Astrocyte (in vitro differentiated cells and primary cell): ENCODE data around the gene SMIM36. TPM values are rescaled to one million over a fixed set of nuclear protein-coding genes. Genes with fewer than 3 reads are reported as not detected.
"Not testable (repeated sequence)": the region's sequence is repeated elsewhere in the genome, so short reads cannot be mapped to it uniquely, and the experiment has no call there.

Experiments
- DNase-seq: peaks from one replicate; pipeline ENCODE4 v3.0.0-alpha.2; 2010; ENCODE audit warnings: low read depth
- FAIRE-seq: peaks from 2 replicates; lab custom pipeline; 2011; peaks lifted over from hg19 to GRCh38; lab: Jason Lieb, UNC
- H2AFZ ChIP-seq: 2 replicates; pipeline ENCODE4 v1.6.0; 2012; ENCODE audit warnings: low read depth, low read length, inconsistent platforms
- H3K27ac ChIP-seq: 2 replicates; pipeline ENCODE4 v1.5.1; 2011; ENCODE audit warnings: low read depth, low read length, inconsistent platforms
- H3K27me3 ChIP-seq: 2 replicates; pipeline ENCODE4 v1.6.0; 2011; ENCODE audit warnings: low read length, inconsistent platforms; ENCODE audit not compliant: insufficient read depth
- H3K36me3 ChIP-seq: 2 replicates; pipeline ENCODE4 v1.5.1; 2011; ENCODE audit warnings: low read length, inconsistent platforms; ENCODE audit not compliant: insufficient read depth
- H3K4me1 ChIP-seq: 2 replicates; pipeline ENCODE4 v1.5.1; 2011; ENCODE audit warnings: low read length, inconsistent platforms; ENCODE audit not compliant: insufficient read depth
- H3K4me2 ChIP-seq: 2 replicates; pipeline ENCODE4 v1.6.0; 2012; ENCODE audit warnings: low read length, inconsistent platforms
- H3K4me3 ChIP-seq: 2 replicates; pipeline ENCODE4 v1.5.1; 2011; ENCODE audit warnings: low read depth, mild to moderate bottlenecking, low read length, inconsistent platforms; ENCODE audit not compliant: insufficient read depth
- H3K79me2 ChIP-seq: 2 replicates; pipeline ENCODE4 v1.6.0; 2012; ENCODE audit warnings: mild to moderate bottlenecking, low read length, inconsistent platforms; ENCODE audit not compliant: insufficient read depth
- H3K9ac ChIP-seq: 2 replicates; pipeline ENCODE4 v1.6.0; 2012; ENCODE audit warnings: mild to moderate bottlenecking, low read length, inconsistent platforms
- H3K9me3 ChIP-seq: 2 replicates; pipeline ENCODE4 v1.5.1; 2012; ENCODE audit warnings: low read depth, mild to moderate bottlenecking, low read length, inconsistent platforms; ENCODE audit not compliant: insufficient read depth
- H4K20me1 ChIP-seq: 2 replicates; pipeline ENCODE4 v1.6.0; 2012; ENCODE audit warnings: low read length, inconsistent platforms; ENCODE audit not compliant: insufficient read depth
- H3K27ac Mint-ChIP-seq: one replicate; pipeline ENCODE4 v1.8.0; 2021; ENCODE audit warnings: mild to moderate bottlenecking, mixed read lengths; ENCODE audit not compliant: unreplicated experiment
- H3K27me3 Mint-ChIP-seq: one replicate; pipeline ENCODE4 v1.8.0; 2021; ENCODE audit warnings: low read depth, mixed read lengths; ENCODE audit not compliant: unreplicated experiment
- H3K36me3 Mint-ChIP-seq: one replicate; pipeline ENCODE4 v1.8.0; 2021; ENCODE audit warnings: low read depth, mixed read lengths; ENCODE audit not compliant: unreplicated experiment
- H3K4me1 Mint-ChIP-seq: one replicate; pipeline ENCODE4 v1.8.0; 2021; ENCODE audit warnings: low read depth, mixed read lengths; ENCODE audit not compliant: unreplicated experiment
- H3K4me3 Mint-ChIP-seq: one replicate; pipeline ENCODE4 v1.8.0; 2021; ENCODE audit warnings: mild to moderate bottlenecking, moderate library complexity, mixed read lengths; ENCODE audit not compliant: unreplicated experiment
- H3K9me3 Mint-ChIP-seq: one replicate; pipeline ENCODE4 v1.8.0; 2021; ENCODE audit warnings: mild to moderate bottlenecking, mixed read lengths; ENCODE audit not compliant: unreplicated experiment
- CTCF ChIP-seq: IDR thresholded peaks from 2 replicates; pipeline ENCODE4 v1.5.1; 2011; ENCODE audit warnings: low read depth, mild to moderate bottlenecking, inconsistent platforms, low read length, moderate library complexity; ENCODE audit not compliant: insufficient read depth
- EZH2 ChIP-seq: IDR thresholded peaks from 2 replicates; pipeline ENCODE4 v1.6.1; 2012; ENCODE audit warnings: mild to moderate bottlenecking, low read length, inconsistent platforms; ENCODE audit not compliant: insufficient read depth
- total RNA-seq: library from RNA; stranded (reverse); gene quantifications from 2 replicates; pipeline ENCODE4 v1.2.1, GENCODE V29; 2021

The SMIM36 gene
- total RNA-seq, 1 donor from 2014 or later, result not detected

DNA sequence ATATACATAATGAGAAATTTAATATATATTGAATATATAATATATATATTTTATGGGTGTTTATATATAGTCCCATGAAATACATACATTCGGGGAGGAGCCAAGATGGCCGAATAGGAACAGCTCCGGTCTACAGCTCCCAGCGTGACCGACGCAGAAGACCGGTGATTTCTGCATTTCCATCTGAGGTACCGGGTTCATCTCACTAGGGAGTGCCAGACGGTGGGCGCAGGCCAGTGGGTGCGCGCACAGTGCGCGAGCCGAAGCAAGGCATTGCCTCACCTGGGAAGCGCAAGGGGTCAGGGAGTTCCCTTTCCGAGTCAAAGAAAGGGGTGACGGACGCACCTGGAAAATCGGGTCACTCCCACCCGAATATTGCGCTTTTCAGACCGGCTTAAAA is 9.6 kb downstream of the SMIM36 start:
- H2AFZ ChIP-seq, H3K4me2 ChIP-seq, H3K27me3 ChIP-seq, H3K4me3 ChIP-seq, DNase-seq, H3K4me1 ChIP-seq, H3K9me3 ChIP-seq, H3K79me2 ChIP-seq, H3K27me3 Mint-ChIP-seq, H3K27ac Mint-ChIP-seq, H3K9me3 Mint-ChIP-seq, H3K4me1 Mint-ChIP-seq, H4K20me1 ChIP-seq, FAIRE-seq, H3K36me3 ChIP-seq, H3K36me3 Mint-ChIP-seq, H3K9ac ChIP-seq, H3K27ac ChIP-seq, H3K4me3 Mint-ChIP-seq: not testable (repeated sequence)

- no peak for TF ChIP-seq EZH2
- no peak for TF ChIP-seq CTCF
- DNase-seq (no peak), FAIRE-seq (no peak)
- H3K9me3 Mint-ChIP-seq, result no peaks in the 10 kb centered on the region
- peaks cover 2% of the 10 kb centered on the region for H3K27me3 ChIP-seq
- H3K4me1 Mint-ChIP-seq, result no peaks in the 10 kb centered on the region
- H3K27ac ChIP-seq, result no peak overlapping the region
- H3K4me1 ChIP-seq, result no peaks in the 10 kb centered on the region
- no peak overlapping the region for H3K4me3 ChIP-seq
- H3K27ac Mint-ChIP-seq, result no peak overlapping the region
- no peak overlapping the region for H3K9ac ChIP-seq
- no peak overlapping the region for H3K4me2 ChIP-seq
- H3K79me2 ChIP-seq, result no peaks in the 10 kb centered on the region
- no peak overlapping the region for H2AFZ ChIP-seq
- H3K36me3 ChIP-seq, result no peaks in the 10 kb centered on the region
- H3K4me3 Mint-ChIP-seq, result no peak overlapping the region
- no peaks in the 10 kb centered on the region for H4K20me1 ChIP-seq
- no peaks in the 10 kb centered on the region for H3K36me3 Mint-ChIP-seq
- no peaks in the 10 kb centered on the region for H3K27me3 Mint-ChIP-seq
- no peaks in the 10 kb centered on the region for H3K9me3 ChIP-seq
Observed at GRCh38 chr17:55500103-55500502, 11.1 kb downstream of the SMIM36 start.

- H3K9me3 Mint-ChIP-seq, result no peaks in the 10 kb centered on the region
- Histone ChIP-seq H3K79me2 (no peaks in the 10 kb centered on the region), H4K20me1 (no peaks in the 10 kb centered on the region), H3K27me3 (peaks cover 2% of the 10 kb centered on the region), H3K4me2 (no peak overlapping the region), H3K4me3 (no peak overlapping the region), H2AFZ (no peak overlapping the region), H3K9me3 (no peaks in the 10 kb centered on the region), H3K27ac (no peak overlapping the region), H3K4me1 (no peaks in the 10 kb centered on the region), H3K9ac (no peak overlapping the region), H3K36me3 (no peaks in the 10 kb centered on the region)
- TF ChIP-seq CTCF (no peak), EZH2 (no peak)
- peak; percentile 49 for DNase-seq
- H3K4me1 Mint-ChIP-seq, result no peaks in the 10 kb centered on the region
- H3K36me3 Mint-ChIP-seq, result no peaks in the 10 kb centered on the region
- H3K27me3 Mint-ChIP-seq, result peaks cover 3% of the 10 kb centered on the region
- no peak overlapping the region for H3K4me3 Mint-ChIP-seq
- FAIRE-seq, result no peak
- H3K27ac Mint-ChIP-seq, result no peak overlapping the region
Observed at GRCh38 chr17:55496094-55496881, 15.0 kb downstream of the SMIM36 start.
